ENCODE data around the gene ELK1. TPM values are rescaled to one million over a fixed set of nuclear protein-coding genes. Genes with fewer than 3 reads are reported as not detected.

ELK1 gene
- total and polyA plus RNA-seq, 7 experiments from 2014 or later: 24.0 to 62.4 (median 34.0) TPM

GRCh38 chrX:47587906-47588735, 62.2 kb downstream of the ELK1 start:
- no peak for ATAC-seq
- intact Hi-C loops (cut with micrococcal nuclease): no loop called here
- peak overlapping the region in 1 of 9 donors; percentile 62 for H3K27ac Mint-ChIP-seq

GRCh38 chrX:47587091-47587891, 63.1 kb downstream of the ELK1 start:
- Mint-ChIP-seq H3K36me3 (peaks cover 0 to 17% (median 0%) of the 10 kb centered on the region in 5 donors), H3K27me3 (no peaks in the 10 kb centered on the region), H3K4me3 (no peak overlapping the region), H3K4me1 (peaks cover 5 to 18% (median 9%) of the 10 kb centered on the region in 7 donors), H3K27ac (peak overlapping the region in 2 of 9 donors; percentile 62 to 63), H3K9me3 (peaks cover 0 to 2% (median 0%) of the 10 kb centered on the region in 11 donors)
- no peak for DNase-seq
- Histone ChIP-seq H3K27me3 (ENCODE audit: control insufficient read depth in 2 of 2, insufficient read depth in 2 of 2, low read length in 2 of 2) (no peaks in the 10 kb centered on the region), H3K27ac (ENCODE audit: low read depth, low read length) (no peak overlapping the region), H3K4me1 (ENCODE audit: control insufficient read depth in 2 of 2, insufficient read depth in 2 of 2, low read length in 2 of 2) (peaks cover 0 to 3% of the 10 kb centered on the region in 2 donors), H3K4me3 (ENCODE audit: low read length) (no peak overlapping the region), H3K9me3 (ENCODE audit: control insufficient read depth in 2 of 3, low read length in 3 of 3) (no peaks in the 10 kb centered on the region), H3K36me3 (ENCODE audit: control insufficient read depth in 2 of 3, insufficient read depth in 3 of 3, low read length in 3 of 3) (no peaks in the 10 kb centered on the region)
- POLR2A ChIA-PET: interaction anchor here (0.5 to 0.8 kb wide), 3 partner anchors 10 to 36 kb away, joined by 3 read pairs; no protein-coding TSS in a partner anchor
- CTCF ChIA-PET: no interaction called here
- intact Hi-C loops (cut with micrococcal nuclease): no loop called here
- no peak for ATAC-seq

More at GRCh38 chrX:47587906-47588735, 62.2 kb downstream of the ELK1 start:
- Histone ChIP-seq H3K9me3 (ENCODE audit: control insufficient read depth in 2 of 3, low read length in 3 of 3) (no peaks in the 10 kb centered on the region), H3K36me3 (ENCODE audit: control insufficient read depth in 2 of 3, insufficient read depth in 3 of 3, low read length in 3 of 3) (no peaks in the 10 kb centered on the region), H3K4me3 (ENCODE audit: low read length) (no peak overlapping the region), H3K27ac (ENCODE audit: low read depth, low read length) (no peak overlapping the region), H3K4me1 (ENCODE audit: control insufficient read depth in 2 of 2, insufficient read depth in 2 of 2, low read length in 2 of 2) (no peaks in the 10 kb centered on the region), H3K27me3 (ENCODE audit: control insufficient read depth in 2 of 2, insufficient read depth in 2 of 2, low read length in 2 of 2) (no peaks in the 10 kb centered on the region)
- Mint-ChIP-seq H3K27me3 (no peaks in the 10 kb centered on the region), H3K4me1 (peaks cover 5 to 16% (median 8%) of the 10 kb centered on the region in 7 donors), H3K9me3 (peaks cover 0 to 2% (median 0%) of the 10 kb centered on the region in 11 donors), H3K36me3 (peaks cover 0 to 17% (median 0%) of the 10 kb centered on the region in 5 donors), H3K4me3 (no peak overlapping the region)
- no peak for DNase-seq
- POLR2A ChIA-PET: interaction anchor here (0.8 kb wide), 1 partner anchor 9 kb away, joined by 3 read pairs; no protein-coding TSS in a partner anchor
- CTCF ChIA-PET: no interaction called here

GRCh38 chrX:47586043-47586787, 64.1 kb downstream of the ELK1 start:
- H3K4me1 ChIP-seq (ENCODE audit: control insufficient read depth in 2 of 2, insufficient read depth in 2 of 2, low read length in 2 of 2): peaks cover 8 to 14% of the 10 kb centered on the region in 2 donors
- H3K9me3 Mint-ChIP-seq: peaks cover 0 to 2% (median 0%) of the 10 kb centered on the region in 11 donors
- H3K27ac ChIP-seq (ENCODE audit: low read depth, low read length): no peak overlapping the region
- H3K36me3 ChIP-seq (ENCODE audit: control insufficient read depth in 2 of 3, insufficient read depth in 3 of 3, low read length in 3 of 3): no peaks in the 10 kb centered on the region
- peak overlapping the region in 1 of 9 donors; percentile 17 for H3K27ac Mint-ChIP-seq
- no peaks in the 10 kb centered on the region for H3K9me3 ChIP-seq (ENCODE audit: control insufficient read depth in 2 of 3, low read length in 3 of 3)
- H3K4me3 Mint-ChIP-seq: no peak overlapping the region
- H3K4me1 Mint-ChIP-seq: peaks cover 10 to 27% (median 18%) of the 10 kb centered on the region in 7 donors
- POLR2A ChIA-PET: interaction anchor here (0.8 kb wide), 1 partner anchor 37 kb away, joined by 3 read pairs; no protein-coding TSS in a partner anchor
- no peak for ATAC-seq
- CTCF ChIA-PET: no interaction called here
- intact Hi-C loops (cut with micrococcal nuclease): no loop called here
- H3K36me3 Mint-ChIP-seq: peaks cover 0 to 19% (median 0%) of the 10 kb centered on the region in 5 donors
- no peaks in the 10 kb centered on the region for H3K27me3 Mint-ChIP-seq
- no peak overlapping the region for H3K4me3 ChIP-seq (ENCODE audit: low read length)
- H3K27me3 ChIP-seq (ENCODE audit: control insufficient read depth in 2 of 2, insufficient read depth in 2 of 2, low read length in 2 of 2): no peaks in the 10 kb centered on the region
- no peak for DNase-seq

Small RNA genes lying within 50 kb of the gene (microRNA-seq; reads per million reads assigned to microRNA genes)
- gene MIR4769 (ENCODE audit: borderline microRNAs expressed): not detected

Other genes starting within 250 kb of the ELK1 start
- 10 to 100 TPM in 4 of 5 experiments, 1 to 10 TPM in 1; 7.5 to 17.8 (median 14.7) TPM for gene ZNF41, start 167.3 kb downstream of the ELK1 start, total RNA-seq
- 10 to 100 TPM in 1 of 2 donors, 1 to 10 TPM in 1; 4.8 to 10.6 TPM for gene ZNF41, start 167.3 kb downstream of the ELK1 start, polyA plus RNA-seq
- 100 to 1,000 TPM in 4 of 5 experiments, 10 to 100 TPM in 1; 87.3 to 130 (median 118) TPM for gene ARAF, start 89.4 kb downstream of the ELK1 start, total RNA-seq
- gene ARAF, start 89.4 kb downstream of the ELK1 start, polyA plus RNA-seq: 100 to 1,000 TPM in 1 of 2 donors, 10 to 100 TPM in 1; 74.7 to 102 TPM
- 100 to 1,000 TPM in 2 of 5 experiments, 10 to 100 TPM in 3; 47.0 to 117 (median 85.2) TPM for gene TIMP1, start 68.1 kb downstream of the ELK1 start, total RNA-seq
- gene TIMP1, start 68.1 kb downstream of the ELK1 start, polyA plus RNA-seq: 10 to 100 TPM; 70.5 to 99.1 TPM
- gene SYN1, start 30.7 kb downstream of the ELK1 start, total RNA-seq: 1 to 10 TPM in 2 of 5 experiments, under 1 TPM in 3; 0.24 to 1.5 (median 0.97) TPM
- gene SYN1, start 30.7 kb downstream of the ELK1 start, polyA plus RNA-seq: under 1 TPM; 0.58 to 0.74 TPM
- gene CFP, start 20.6 kb downstream of the ELK1 start, total RNA-seq: 100 to 1,000 TPM in 1 of 5 experiments, 10 to 100 TPM in 4; 32.8 to 164 (median 43.9) TPM
- 10 to 100 TPM; 19.4 to 20.1 TPM for gene CFP, start 20.6 kb downstream of the ELK1 start, polyA plus RNA-seq
- gene UXT, start 8.6 kb upstream of the ELK1 start, total RNA-seq: 100 to 1,000 TPM; 160 to 235 (median 201) TPM
- gene UXT, start 8.6 kb upstream of the ELK1 start, polyA plus RNA-seq: 100 to 1,000 TPM; 310 to 408 TPM
- 10 to 100 TPM; 11.0 to 14.7 (median 11.7) TPM for gene ZNF81, start 186.3 kb upstream of the ELK1 start, total RNA-seq
- gene ZNF81, start 186.3 kb upstream of the ELK1 start, polyA plus RNA-seq: 1 to 10 TPM; 2.1 to 2.6 TPM

Data from naive thymus-derived CD4-positive, alpha-beta T cell (primary cell).